Colon (tissue), 2 donors: ENCODE measurements around the gene HIPK1.
"Not testable (repeated sequence)": the region's sequence is repeated elsewhere in the genome, so short reads cannot be mapped to it uniquely, and the experiment has no call there.

Experiments used
- FAIRE-seq: peaks from 2 replicates; lab custom pipeline; 2012; peaks lifted over from hg19 to GRCh38; lab: Jason Lieb, UNC
- donor health status: control.
- donor health status: control.

Gene HIPK1

DNA sequence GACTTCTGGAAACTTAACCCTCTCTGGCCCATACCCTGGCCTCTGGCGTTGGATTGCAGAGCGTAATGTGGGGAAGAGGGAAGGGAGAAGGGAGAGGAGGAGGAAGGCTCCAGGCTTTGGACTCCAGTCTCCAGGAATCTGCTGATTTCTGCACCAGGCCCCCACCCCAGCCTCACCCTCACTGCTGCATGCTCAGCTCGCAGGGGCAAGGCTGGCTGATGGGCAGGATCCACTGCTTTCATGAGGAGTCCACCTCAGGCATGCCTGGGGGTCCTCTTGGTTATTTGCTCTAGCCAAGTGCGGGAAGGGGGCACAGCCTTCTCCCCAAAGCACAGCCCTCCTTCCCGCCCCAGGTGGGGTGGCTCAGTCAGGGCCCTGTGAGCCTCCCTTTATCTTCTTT, 53.8 kb downstream of the HIPK1 start:
- no peak for FAIRE-seq

DNA sequence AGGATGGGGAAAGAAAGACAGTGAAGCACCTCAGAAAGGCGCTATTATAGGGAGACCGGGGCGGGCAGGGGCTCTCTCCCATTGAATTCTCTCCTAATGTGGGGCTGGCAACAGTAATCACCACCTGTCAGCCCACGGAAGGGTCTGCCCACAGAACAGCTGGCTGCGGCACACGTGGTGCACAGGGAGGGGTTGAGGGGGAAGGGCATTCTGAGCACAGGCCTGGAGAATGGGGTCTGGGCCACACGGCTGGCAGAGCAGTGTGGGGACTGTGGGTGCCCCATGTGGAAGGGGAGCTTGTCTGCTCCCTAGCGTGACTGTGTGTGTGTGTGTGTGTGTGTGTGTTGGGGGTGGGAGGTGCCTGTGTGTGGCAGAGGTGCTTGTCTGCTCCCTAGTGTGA, 54.3 kb downstream of the HIPK1 start:
- FAIRE-seq, result no peak

DNA sequence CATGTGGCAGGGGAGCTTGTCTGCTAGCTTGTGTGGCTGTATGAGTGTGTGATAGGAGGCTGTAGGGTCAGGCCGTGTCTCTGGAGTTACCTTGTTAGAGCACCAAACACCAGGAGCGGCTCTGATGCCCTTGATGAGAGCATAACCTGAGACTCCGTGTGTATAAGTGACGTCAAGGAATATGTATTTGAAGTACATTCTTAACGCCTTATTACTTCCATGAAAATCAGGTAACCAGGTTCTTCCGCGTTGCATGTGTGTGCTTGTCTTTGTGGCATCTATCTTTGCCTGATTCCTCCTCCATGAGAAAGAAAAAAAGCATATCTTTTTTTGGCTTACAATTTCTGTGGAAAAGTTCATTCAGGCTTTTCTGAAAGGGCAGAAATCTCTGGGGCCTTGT, 54.7 kb downstream of the HIPK1 start:
- FAIRE-seq, result no peak

DNA sequence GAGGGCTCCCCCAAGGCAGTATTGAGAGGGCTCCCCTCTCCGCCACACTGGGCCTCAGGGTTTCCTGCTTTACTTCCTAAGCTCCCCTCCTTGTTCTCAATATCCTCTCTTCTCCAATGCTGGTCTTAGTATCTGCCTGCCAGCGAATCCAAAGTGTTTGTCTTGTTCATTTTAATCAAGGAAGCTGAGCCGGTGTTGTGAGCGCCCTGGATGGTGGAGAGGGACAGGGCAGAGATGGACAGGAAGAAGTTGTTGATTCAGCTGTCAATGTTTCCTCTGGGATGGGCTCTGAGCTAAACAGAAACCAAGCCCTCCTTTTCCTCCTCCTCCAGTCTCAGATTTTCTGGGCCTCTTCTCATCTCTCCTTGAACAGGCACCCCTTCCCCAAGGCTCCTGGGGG, 55.6 kb downstream of the HIPK1 start:
- no peak for FAIRE-seq

DNA sequence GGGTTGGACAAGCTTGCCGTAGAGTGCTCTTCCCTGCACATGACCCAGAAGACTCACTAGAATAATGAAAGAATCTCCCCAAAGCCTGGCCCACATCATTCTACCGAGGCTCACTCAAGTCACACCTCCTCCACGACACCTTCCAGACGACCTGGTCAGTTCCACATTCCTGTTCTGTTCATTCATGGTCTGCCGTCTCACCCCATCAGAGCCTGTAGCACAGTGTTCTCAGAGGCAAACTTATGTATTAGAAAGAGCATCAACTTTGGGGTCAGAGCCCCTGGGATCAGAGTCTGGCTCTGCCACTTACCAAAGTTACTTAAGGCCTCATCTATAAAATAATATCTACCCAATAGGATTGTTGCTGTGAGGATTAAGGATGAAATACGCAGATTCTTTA, 57.7 kb downstream of the HIPK1 start:
- FAIRE-seq, result no peak

DNA sequence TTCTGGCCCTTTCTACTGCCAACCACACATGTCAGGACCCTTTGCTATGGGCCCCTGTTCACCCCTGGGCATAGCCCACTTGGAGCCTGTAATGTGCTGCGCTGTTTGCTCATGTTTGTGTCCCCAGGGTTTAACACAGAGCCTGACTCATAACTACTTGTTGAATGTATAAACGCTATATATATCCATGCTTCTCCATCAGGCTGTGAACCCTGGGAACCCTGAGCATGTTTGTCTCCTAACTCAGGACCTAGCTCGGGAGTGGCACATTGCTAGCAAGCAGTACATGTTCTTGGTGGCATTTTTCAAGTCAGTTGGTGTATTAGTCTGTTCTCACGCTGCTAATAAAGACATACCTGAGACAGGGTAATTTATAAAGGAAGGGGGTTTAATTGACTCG, 58.1 kb downstream of the HIPK1 start:
- no peak for FAIRE-seq

DNA sequence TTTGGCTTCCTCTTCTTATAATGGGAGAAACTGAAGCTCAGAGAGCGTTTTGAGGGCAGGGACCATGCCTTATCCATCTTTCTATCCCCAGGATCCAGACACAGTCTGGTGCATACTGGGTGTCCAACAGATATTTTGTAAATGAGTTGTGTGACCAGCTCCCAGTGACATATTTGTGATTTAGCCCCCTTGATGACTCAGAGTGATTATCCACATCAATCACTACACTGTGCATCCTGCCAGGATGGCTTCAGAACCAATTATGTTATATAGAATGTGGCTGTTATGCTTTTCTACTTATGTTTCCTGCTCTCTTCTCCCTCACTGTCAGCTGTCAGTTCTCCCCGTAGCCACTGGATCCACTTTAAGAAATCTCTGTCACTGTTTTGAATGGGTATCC, 61.4 kb downstream of the HIPK1 start:
- FAIRE-seq, result no peak

DNA sequence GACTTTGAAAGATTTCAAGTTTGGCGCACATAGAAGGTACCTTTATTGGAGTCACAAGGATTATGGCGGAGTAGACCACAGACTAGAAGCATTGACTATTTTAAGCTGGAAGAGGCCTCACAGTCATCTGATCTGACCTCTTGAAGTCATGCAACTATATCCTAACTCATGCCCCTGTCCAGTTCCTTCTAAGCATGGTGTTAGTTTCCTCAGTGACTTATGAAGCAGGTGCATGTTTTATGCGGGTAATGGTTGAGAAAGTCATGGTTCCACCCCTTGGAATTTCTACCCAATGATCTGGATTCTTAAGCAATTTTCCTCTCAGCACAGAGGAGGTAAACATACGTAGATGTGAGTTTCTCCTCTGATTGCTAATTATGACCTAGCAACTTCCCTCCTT, 61.8 kb downstream of the HIPK1 start:
- no peak for FAIRE-seq

DNA sequence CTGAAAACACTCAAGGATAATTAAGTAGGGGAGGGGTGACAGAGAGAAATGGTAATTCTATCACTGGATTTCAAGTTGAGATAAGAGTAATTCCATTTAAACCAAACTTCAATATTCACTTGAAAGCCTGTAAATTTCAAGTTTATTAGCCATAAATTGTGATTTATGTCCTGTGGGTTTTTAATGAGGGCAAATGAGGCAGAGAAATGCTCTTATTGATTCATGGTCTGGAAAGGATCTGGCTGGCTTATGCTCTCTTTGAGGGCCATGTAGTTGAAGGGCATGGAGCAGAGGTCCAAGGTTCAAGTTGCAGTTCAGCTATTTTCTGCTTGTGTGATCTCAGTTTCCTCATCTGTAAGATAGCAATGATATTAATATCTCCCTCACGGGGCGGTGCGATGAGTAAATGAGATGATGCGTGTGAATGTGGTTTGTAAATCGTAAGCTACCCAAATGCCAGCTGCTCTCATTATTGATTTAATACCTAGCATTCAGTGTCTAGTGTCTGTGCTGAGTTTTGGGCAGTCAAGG, 62.4 kb downstream of the HIPK1 start:
- no peak for FAIRE-seq

DNA sequence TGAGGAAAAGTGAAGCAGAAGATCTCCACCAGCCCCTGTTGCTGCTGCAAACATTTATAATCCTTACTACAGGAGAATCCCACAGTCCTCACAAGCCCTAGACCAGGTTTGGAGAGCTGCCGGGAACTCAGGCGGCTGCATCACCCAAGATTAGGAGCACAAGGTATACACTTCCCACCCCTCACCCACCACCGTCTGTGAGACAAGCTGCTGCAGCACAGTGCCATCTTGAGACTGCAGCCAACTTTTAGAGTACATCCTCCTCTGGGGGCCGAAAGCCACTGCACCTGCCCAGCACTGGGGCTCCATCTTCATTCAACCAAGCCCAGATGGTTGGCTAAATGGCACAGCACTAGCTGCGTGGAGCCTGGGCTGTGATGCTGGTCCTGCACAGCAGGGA, 63.9 kb downstream of the HIPK1 start:
- no peak for FAIRE-seq

DNA sequence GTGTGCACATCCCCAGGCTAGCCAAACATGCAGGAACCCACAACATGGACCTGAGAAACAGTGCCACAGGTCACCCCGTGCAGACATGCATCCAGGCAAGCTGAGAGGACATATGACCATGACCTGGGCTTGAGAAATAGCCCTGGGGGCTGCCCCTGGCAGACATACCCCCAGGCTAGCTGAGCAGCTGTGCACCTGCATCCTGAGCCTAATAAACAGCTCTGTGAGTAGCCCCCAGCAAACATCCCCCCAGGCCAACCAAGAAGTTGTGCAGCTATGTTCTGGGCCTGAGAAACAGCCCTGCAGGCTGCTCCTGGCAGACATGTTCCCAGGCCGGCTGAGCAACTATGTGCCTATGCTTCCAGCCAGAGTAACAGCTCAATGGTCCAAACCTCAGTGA, 64.6 kb downstream of the HIPK1 start:
- FAIRE-seq, result no peak

DNA sequence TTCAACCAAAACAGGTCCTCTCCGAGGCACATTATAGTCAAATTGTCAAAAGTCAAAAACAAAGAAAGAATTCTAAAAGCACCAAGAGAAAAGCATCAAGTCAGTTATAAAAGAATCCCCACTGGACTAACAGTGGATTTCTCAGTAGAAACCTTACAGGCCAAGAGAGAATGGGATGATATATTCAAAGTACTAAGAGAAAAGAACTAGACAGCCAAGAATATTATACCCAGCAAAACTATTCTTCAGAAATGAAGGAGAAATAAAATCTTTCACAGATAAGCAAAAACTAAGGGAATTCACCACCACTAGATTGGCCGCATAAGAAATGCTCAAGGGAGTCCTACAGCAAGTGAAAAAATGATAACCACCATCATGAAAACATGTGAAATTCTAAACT, 66.3 kb downstream of the HIPK1 start:
- no peak for FAIRE-seq

DNA sequence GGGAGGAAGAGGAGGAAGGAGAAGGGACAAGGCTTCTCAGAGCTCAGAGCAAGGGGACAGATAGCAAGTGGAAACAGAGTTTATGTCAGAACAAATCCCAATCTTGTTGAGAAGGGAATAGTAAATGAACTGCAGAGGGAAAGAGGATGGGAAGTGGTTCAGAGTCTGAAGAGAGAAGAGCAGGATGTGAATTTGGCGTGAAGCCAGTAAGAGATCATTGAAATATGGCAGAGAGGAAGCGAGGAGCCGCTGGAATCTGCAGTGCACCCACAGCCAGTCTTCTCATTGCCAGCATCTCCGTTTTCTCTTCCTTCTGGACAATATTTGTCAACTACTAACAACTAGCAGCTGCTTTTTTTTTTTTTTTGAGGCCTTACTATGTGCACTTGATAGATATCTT, 69.2 kb downstream of the HIPK1 start:
- FAIRE-seq, result no peak

DNA sequence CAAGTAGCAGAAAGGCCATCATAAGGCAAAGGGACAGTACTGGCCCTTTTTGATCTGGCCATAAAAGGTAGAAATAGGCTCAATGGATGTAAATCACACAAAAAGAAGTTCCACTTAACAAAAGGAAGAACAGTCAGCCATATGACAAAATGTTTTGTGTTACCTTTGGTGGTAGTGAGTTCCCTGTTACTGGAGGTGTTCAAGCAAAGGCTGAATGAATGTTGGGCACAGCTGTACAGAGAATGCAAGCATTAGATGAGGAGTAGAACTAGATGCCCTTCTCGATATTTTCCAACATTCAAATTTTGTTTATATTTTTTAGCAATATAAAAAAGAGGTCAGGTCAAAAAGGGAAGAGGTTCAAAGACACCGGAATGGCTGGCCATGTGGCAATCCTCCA, 70.1 kb downstream of the HIPK1 start:
- FAIRE-seq, result no peak

DNA sequence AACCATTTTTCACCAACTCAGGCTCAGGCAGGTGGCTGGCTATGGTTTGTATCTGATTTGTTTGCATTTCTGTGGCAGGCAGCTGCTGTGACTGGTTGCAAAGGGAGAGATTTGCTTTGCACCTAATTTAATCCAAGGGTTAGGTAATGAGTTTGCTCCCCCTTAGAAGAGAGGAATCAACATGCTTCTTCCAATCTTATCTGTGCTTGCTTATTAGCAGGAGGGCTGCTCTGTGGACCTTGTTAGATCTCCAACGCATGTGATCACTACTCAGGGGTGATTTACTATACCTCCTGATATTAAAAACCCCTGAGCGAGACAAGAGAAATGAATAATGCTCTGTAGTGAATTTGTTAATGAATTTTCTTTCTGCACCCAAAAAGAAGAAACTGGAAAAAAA, 70.7 kb downstream of the HIPK1 start:
- no peak for FAIRE-seq

DNA sequence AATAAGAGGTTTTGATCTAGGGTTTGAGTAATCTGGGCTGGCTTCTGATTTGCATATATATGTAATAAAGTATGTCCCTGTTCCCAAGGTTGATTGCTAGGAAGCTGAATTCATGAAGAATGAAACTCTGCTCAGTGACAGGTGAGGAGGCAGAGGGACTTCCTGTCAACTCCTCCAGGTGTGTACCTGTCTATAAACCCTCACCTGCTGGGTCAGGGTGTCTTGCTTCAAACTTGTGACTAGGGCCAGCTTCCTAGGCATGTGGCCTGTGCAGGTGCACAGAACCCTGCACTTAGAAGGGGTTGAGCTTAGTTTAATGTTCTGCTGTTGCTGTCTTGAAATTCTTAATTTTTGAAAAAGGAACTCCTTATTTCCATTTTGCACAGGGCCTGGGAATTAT, 71.3 kb downstream of the HIPK1 start:
- FAIRE-seq, result no peak

DNA sequence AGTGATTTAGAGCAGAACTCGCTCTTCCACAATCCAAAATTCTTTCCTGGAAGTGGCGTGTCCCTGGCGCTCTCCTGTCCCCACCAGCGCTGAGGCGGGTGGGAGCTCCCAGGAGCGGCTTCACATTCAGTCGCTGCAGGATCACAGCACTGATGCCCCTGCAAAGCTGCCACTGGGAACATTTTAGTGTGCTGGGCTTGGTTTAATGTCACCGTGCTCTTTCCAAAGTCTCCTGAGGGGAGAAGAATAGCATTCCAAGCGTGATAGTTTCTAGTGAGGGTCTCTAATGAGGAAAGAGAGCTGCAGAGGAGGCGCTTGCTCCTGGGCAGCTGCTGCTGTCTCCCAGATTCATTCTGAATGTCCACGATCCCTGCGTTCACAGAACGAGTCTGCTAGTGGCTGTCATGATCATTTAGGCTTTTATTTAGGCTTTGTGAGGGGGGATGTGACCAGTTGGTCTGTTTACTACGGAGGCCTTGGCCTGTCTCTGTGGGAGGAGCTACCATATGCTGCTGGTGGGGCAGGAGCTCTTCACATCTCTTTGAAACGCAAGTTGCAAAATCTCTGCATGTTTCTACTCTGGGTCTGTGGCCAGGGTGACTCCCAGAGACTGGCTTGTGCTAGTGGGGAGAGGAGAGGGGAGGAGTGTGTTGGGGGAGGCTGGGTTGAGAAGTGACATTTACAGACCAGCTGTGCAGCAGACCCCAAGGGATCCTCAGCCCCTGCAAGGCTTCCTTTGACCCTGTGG, 73.5 kb downstream of the HIPK1 start:
- FAIRE-seq, result no peak

DNA sequence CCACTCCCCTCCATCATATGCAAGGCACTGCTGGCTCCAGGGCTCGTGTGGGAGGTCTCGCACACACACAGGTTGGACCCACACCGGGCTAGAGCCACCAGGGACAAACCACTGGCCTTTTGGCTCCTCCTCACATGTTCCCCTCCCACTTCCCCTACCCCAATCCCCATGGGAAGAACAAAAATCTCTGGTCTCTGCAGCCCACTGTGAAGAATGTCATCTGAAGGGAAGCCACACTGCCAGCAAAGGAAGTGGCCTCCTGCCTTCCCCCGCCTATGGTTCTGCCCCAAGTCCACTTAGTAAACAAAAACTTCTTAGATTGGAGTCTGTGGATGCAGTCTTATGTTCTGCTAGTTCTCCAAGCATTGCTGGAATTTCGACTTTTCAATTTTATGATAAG, 74.3 kb downstream of the HIPK1 start:
- FAIRE-seq, result no peak

DNA sequence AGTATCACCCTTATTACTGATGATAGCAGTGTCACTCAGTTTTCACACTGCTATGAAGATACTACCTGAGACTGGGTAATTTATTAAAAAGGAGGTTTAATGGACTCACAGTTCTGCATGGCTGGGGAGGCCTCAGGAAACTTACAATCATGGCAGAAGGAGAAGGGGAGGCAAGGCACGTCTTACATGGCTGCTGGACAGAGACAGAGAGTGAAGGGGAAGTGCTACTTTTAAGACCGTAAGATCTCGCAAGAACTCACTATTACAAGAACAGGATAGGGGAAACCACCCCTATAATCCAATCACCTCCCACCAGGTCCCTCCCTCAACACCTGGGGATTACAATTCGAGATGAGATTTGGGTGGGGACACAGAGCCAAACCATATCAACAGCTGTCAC, 77.7 kb downstream of the HIPK1 start:
- FAIRE-seq, result not testable (repeated sequence)

DNA sequence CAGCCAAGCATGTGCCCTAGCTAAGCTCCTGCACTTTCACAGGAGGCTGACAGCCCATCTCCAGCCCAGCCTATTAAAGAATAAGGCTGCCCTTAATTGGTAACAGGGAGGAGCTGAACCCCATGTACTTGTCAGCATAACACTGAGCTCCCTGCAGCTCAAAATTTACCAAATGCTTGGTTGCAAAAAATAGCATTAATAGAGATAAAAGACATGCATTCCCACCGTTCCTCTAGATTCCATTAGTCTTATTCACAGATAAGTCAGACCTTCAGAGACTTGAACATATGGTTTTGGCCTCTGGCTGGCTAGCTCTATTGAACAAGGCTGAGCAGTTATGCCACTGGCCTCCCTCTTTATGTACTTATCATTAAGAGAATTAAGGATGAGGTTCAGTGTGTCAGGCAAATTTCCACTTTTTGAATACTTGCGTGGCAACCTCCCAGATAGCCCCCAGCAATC, 79.4 kb downstream of the HIPK1 start:
- FAIRE-seq, result no peak

DNA sequence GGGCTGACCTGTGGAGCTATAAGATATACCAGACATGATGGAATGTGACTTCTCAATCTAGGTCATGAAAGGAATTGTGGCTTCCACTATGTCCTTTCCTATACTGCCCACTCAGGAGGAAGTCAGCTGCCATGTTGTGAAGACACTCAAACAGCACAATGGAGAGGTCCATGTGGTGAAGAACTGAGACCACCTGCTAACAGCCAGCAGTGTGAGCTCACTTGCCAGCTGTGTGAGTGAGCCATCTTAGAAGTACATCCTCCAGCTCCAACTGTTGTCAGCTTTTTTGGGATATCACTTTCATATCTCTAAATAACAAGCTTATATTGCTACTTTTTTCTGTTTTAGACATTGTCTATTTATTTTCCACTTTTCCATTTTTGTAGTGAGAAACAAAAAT, 79.9 kb downstream of the HIPK1 start:
- FAIRE-seq, result no peak

DNA sequence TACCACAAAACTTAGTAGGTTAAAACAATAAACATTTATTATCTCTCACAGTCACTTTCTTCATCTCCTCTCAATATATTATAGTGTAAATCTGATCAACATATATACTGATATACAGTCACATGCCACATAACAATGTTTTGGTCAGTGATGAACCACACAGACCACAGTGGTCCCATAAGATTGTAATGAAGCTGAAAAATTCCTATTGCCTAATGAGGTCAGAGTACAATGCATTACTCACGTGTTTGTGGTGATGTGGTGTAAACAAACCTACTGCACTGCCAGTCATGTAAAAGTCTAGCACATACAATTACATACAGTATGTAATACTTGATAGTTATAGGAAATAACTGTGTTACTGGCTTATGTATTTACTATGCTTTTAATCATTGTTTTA, 80.3 kb downstream of the HIPK1 start:
- no peak for FAIRE-seq

DNA sequence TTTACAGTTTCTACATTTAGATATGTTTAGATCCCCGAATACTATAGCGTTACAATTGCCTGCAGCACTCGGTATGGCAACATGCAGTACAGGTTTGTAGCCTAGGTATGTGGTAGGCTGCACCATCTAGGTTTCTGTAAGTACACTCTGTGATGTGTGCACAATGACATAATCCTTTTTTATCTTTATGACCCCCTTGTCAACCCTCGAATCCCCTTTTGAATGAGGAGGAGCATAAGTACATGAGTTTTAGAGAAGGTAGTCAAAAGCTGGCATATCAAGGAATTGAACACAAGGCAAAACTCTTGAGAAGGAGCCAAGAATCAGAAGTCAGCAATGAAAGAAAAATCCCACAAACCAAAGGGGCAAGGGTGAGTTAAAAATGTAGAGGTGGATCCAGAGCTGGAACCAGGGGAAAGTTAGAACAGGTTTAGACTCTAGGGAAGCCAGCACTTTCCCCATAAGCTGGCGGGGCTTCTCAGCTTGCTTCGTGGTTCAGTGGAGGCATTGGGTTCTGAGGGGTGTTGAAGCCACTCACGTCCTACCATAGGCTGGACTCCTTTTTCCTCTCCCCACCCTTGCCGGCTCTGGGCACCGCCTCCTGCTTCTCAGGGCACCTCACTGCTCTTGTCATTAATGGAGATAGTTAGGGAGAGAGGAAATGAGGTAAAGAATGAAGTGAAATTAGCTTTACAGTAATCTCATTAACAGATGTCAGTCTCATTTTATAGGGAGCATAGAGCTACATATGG, 81.5 kb downstream of the HIPK1 start:
- no peak for FAIRE-seq

DNA sequence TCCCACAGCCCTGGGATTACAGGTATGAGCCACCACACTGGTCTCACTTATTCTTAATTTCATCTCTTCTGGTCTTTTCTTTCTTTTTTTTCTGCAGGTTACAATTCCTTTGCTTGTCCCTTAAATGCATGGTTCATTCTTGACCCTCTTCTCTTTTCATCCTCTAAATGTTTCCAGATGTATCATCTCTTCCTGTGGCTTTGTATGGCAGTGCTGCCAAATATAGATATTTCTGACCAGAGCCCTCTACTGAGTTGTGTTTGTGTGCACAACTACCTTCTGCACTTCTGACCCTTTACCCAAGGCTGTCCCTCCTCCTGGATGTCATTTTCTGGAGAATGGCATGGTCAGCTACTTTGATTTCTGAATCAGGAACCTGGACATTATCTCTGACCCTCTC, 82.7 kb downstream of the HIPK1 start:
- FAIRE-seq, result no peak
